T-helper 22 cell (primary cell): ENCODE measurements around the gene EFCAB13.

Experiments used
- DNase-seq: peaks from one replicate; pipeline ENCODE4 v3.0.0-alpha.2; 2020; ENCODE audit warnings: low read depth

EFCAB13 gene

GRCh38 chr17:47295037-47295873 lies 28.5 kb upstream of the EFCAB13 start:
- DNase-seq: no peak

- no peak for DNase-seq
Observed at GRCh38 chr17:47295874-47296255, 27.9 kb upstream of the EFCAB13 start.

GRCh38 chr17:47297661-47298400 lies 25.9 kb upstream of the EFCAB13 start:
- DNase-seq: no peak

- DNase-seq: no peak
Observed at GRCh38 chr17:47298712-47299111, 25.0 kb upstream of the EFCAB13 start.

- no peak for DNase-seq
Observed at GRCh38 chr17:47299239-47299910, 24.4 kb upstream of the EFCAB13 start.

GRCh38 chr17:47300718-47301117 lies 23.0 kb upstream of the EFCAB13 start:
- DNase-seq: no peak

- no peak for DNase-seq
Observed at GRCh38 chr17:47301161-47301560, 22.6 kb upstream of the EFCAB13 start.

GRCh38 chr17:47301831-47302230 lies 21.9 kb upstream of the EFCAB13 start:
- DNase-seq: no peak

GRCh38 chr17:47304186-47304585 lies 19.6 kb upstream of the EFCAB13 start:
- no peak for DNase-seq

GRCh38 chr17:47305302-47305923 lies 18.3 kb upstream of the EFCAB13 start:
- no peak for DNase-seq

- no peak for DNase-seq
Observed at GRCh38 chr17:47310186-47310733, 13.5 kb upstream of the EFCAB13 start.

GRCh38 chr17:47311420-47311819 lies 12.3 kb upstream of the EFCAB13 start:
- DNase-seq: no peak

- DNase-seq: no peak
Observed at GRCh38 chr17:47315451-47316266, 8.1 kb upstream of the EFCAB13 start.

GRCh38 chr17:47316311-47316710 lies 7.4 kb upstream of the EFCAB13 start:
- DNase-seq: no peak

GRCh38 chr17:47317119-47317518 lies 6.6 kb upstream of the EFCAB13 start:
- DNase-seq: no peak

- DNase-seq: no peak
Observed at GRCh38 chr17:47318197-47318918, 5.4 kb upstream of the EFCAB13 start.

GRCh38 chr17:47320879-47321502 lies 2.8 kb upstream of the EFCAB13 start:
- no peak for DNase-seq

- DNase-seq: peak; percentile 36
Observed at GRCh38 chr17:47324224-47325020, 667 bp downstream of the EFCAB13 start.

- no peak for DNase-seq
Observed at GRCh38 chr17:47325176-47325575, 1.4 kb downstream of the EFCAB13 start.
